Breast epithelium (tissue), 3 donors: Measurements from ENCODE around the gene PPARG.

Experiments
- CTCF ChIP-seq, 3 donors: fragments of 450-650 bp; IDR thresholded peaks; one replicate each; pipeline ENCODE4 v1.5.1; 2016 to 2017; ENCODE audit warnings: antibody characterized with exemption in 3 of 3, mild to moderate bottlenecking in 3 of 3, moderate library complexity in 3 of 3
- POLR2A ChIP-seq: fragments of 450-650 bp; IDR thresholded peaks from one replicate; pipeline ENCODE4 v1.6.1; 2016; ENCODE audit warnings: antibody characterized with exemption, mild to moderate bottlenecking, moderate library complexity
- POLR2AphosphoS5 ChIP-seq, 3 donors: sonication (generic); formaldehyde crosslinking; IDR thresholded peaks; one replicate each; pipeline ENCODE4 v1.6.1; 2017; ENCODE audit warnings: antibody characterized with exemption in 3 of 3

GRCh38 chr3:12363397-12364195 is 74.7 kb downstream of the PPARG start:
- TF ChIP-seq CTCF (IDR thresholded peaks at IDR 0.05): no peak
- no peak for TF ChIP-seq POLR2A
- no peak for TF ChIP-seq POLR2AphosphoS5 (IDR thresholded peaks at IDR 0.05)
